Stimulated activated CD8-positive, alpha-beta memory T cell treated with anti-CD3 and anti-CD28 coated beads, Interleukin-4, amount 100 ng/mL, for 4 hours (primary cell): ENCODE results near the gene OPHN1.
"Not testable (repeated sequence)": the region's sequence is repeated elsewhere in the genome, so short reads cannot be mapped to it uniquely, and the experiment has no call there.

Experiments used
- DNase-seq, 2 donors: peaks; one replicate each; pipeline ENCODE4 v3.0.0-alpha.2; 2020; ENCODE audit warnings: low read depth in 2 of 2, low spot score in 1 of 2

OPHN1 gene

DNA sequence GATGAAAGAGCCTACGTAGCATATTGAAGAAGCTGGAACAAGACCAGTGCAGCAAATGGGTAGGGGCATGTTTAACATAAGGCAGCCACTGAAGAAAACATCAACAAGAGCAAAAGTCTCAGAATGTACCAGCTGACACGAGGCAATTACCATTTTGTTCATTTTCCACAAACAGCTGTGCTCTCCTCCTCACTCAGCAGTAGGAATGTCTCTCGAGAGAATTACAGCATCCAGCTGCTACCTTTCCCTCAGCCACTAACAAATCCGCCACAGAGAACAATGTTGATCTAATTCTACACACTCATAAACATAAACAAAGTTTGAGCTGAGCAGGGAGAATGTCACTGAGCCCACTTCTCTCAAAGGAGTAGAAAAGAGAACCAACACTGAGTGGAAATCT, 68.0 kb downstream of the OPHN1 start:
- no peak for DNase-seq

DNA sequence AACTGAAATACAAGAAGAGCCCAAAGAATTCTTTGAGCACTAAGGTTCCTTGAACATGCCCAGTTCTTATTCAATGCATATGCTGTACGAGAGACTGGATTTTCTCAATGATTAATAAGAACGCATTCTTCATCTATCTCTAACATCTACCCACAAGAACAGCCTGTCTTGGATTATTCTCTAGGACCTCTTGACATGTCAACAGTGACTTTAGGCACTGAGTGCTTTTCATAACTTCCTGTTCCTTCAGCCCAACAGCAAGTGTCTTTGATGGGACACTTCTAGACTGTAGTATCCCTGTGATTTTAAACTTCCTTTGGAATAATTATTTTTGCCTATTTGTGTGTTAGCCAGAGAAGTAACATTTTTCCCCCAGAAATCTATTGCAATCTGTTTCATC, 69.3 kb downstream of the OPHN1 start:
- DNase-seq, result no peak

DNA sequence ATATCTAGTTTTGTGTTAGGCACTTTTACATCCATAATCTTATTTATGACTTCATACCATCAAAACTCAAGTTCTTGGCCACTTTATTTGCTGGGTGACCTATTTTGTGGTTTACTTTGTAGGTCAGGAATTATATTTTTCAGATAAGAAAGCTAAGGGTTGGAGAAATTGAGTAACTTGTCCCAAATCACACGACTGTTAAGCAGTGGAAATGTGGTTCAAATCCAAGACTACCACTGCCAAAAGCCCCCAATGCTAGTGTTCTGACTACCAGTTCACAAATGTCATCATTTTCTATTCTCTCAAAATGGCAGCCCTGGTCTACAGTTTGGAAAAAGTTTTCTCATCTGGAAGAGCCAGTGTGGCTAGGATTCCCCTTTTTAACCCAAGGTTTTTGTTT, 74.6 kb downstream of the OPHN1 start:
- DNase-seq, result no peak

DNA sequence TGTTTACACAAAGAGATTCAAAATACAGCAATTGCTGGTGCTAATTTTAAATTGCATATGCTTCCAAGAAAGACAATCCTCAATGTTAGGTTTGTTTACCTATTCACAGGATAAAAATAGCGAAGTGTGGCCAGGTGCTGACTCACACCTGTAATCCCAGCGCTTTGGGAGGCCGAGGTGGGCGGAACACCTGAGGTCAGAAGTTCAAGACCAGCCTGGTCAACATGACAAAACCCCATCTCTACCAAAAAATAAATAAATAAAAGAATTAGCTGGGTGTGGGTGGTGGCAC, 77.7 kb downstream of the OPHN1 start:
- DNase-seq, result no peak

DNA sequence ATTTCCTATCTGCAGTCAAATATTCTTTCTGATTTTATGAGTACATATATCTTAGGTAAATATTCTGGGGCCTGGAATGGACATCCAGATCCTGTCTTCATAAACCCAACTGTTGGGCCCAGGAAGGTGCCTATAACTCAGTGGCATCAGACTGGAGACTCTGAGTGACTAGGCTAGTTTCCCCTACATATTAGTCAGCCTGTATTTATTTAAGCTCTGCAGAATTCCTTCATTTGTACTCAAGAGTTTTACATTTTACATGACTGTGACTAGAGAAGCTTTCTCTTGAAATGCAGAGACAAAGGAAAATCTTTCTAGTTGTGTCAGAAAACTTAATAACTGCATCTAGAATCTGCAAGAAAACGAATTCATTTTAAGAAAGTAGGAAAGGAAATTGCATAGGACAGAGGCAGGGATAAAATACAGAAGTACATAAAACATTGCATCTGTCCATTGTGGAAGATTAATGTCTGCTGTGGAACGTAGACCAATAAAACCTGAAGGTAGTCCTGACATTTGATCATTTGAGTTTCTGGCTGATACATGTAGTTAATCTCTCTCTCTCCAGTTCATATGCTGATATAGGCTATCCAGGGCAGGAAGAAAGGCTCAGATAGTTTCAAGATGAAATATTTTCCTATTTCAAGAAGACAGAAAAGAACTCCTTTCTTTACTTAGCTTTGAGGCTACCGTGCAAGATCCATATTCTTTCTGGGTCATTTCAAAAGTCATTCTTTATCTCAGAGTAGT, 78.2 kb downstream of the OPHN1 start:
- no peak for DNase-seq

DNA sequence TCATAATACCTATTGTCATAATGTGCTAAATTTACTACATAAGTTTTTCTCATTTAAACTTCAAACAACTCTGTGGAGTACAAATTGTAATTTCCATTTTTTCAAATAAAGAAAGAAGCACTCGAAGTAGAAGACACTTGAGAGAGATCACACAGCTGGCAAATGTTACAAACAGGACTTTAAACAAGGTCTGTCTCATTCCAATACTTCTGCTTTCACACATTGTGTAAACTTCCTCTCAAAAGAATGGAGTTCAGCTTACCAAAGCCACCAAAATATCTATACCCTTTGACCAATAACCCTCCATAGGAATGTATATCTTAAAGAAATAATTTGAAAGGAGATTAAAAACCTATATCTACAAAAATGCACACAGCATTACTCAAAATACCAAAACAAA, 88.3 kb downstream of the OPHN1 start:
- DNase-seq, result no peak

DNA sequence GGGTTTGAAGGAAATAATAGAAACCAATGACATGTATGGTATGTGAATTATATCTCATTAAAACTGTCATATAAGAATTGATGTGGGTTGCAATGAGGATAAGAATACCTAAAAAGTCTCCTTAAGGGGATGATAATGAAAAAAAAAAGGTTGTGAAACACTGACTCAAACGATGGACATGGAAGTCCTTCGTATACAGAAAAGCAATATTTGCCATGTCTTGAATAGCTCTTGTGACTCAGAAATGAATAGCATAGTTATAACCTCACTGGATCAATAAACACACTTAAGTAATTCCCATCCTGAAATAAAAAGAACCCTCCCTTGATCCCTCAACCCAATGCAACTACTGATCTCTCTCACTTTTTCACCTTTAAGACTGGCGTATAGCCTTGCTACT, 89.7 kb downstream of the OPHN1 start:
- no peak for DNase-seq

DNA sequence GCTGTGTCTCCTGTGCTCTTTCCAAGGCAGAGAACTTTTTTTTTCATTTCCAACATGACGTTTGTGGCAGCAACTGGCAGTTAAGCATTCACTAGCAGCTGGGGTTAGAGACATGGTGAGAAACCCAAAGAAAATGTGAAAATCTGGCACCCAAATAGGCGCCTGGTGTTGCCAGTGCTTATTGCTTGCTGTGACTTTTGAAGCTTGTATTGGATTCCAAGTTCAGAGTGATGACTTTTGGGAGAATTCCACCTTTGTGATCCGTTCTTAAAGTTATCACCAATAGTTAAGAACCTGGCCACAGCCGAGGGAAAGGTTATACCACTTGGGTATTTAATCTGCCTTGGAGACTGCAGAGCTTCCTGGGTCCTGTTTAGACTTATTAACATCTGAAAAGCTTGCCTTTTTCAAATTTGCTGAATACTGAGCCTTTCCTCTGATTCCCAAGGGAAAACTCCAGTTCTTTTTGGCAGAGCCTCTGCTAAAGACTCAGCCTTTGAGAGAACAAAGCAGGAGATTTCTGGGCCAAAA, 101.0 kb downstream of the OPHN1 start:
- no peak for DNase-seq

DNA sequence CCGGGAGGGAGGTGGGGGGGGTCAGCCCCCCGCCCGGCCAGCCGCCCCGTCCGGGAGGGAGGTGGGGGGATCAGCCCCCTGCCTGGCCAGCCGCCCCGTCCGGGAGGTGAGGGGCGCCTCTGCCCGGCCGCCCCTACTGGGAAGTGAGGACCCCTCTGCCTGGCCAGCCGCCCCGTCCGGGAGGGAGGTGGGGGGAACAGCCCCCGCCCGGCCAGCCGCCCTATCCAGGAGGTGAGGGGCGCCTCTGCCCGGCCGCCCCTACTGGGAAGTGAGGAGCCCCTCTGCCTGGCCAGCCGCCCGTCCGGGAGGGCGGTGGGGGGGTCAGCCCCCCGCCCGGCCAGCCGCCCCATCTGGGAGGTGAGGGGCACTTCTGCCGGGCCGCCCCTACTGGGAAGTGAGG, 106.5 kb downstream of the OPHN1 start:
- not testable (repeated sequence) for DNase-seq

DNA sequence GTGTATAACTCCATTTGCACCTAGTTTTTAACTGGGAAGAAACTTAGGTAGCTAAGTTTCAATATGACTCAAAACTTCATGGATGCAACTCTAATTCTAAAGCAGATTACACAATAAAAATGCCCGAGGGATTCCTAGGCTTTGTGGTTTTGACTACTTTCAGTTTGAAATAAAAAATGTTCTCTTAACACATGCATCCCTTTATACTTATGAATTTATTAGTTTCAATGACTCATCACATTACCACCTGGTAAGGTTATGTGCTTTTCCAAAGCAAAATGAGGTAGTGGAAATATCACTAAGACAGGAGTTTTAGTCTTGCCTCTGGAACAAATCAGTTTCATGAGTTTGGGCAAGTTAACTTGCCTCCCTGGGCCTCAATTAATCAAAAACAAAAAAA, 125.5 kb downstream of the OPHN1 start:
- no peak for DNase-seq

DNA sequence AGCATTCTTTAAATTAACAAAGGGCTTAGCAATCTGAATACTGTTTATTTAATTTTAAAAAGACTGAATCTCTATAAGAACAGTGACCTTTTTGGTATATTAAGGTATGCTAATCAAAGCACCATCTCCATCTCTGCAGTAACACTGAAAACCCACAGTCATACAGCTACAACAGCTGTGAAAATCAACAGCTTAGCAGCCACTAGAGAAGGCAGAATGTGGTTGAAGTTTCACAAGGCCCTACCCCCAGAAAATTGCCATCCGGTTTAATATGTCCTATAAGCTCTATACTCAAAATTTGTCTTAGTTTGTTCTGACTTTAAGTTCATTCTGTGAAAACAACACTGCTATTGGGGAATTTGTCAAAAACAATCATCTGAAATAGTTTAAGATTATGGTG, 128.7 kb downstream of the OPHN1 start:
- no peak for DNase-seq

DNA sequence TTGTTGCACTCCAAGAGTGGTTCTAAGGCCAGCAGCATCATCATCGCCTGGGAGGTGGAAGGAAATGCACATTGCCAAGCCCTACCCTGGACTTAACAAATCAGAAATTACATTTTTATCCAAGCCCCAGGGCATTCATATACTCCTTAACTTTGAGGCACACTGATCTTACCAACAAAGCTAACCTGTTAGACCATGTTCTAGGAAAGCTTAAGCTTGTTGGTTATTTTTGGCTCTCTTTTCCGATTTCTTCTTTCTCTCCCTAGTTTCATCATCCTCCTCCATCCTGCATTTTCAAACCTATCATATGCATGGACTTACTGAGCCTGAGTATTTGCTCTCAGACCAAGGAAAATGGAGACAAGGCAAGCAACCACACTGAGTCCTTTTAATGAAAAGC, 133.4 kb downstream of the OPHN1 start:
- no peak for DNase-seq

DNA sequence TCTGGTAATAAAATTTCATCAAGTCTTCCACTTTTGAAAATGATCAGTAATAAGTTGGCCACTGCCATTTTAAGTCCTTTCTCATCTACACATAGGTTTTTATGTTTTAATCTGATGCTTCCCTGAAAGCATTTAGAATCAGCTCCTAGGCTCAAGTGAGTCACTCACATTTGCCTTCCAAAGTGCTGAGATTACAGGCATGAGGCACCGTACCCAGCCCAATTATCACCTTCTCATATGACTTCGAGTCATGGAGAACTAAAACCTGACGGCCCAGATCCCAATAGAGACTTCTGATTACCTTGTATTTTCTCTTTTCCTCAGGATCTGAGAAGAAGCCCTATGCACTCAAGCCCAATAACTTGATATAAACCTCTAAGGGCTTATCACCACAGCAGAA, 140.8 kb downstream of the OPHN1 start:
- no peak for DNase-seq

DNA sequence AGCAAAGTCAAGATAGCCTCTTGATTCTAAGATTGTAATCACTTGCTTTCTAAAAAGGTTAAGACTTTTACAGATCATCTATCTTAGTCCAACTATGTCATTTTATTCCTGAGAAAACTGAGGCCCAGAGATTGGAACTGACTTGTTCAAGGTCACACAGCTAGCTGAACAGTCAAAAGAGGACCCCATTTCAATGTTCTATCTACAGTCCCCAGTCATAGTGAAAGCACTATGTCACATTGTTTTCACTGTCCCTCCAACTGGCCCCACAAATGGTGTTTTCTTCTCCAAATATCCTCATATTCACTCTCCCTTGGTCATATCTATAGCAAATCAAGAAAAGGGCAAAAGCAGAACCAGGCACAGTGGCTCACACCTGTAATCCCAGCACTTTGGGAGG, 145.2 kb downstream of the OPHN1 start:
- no peak for DNase-seq

DNA sequence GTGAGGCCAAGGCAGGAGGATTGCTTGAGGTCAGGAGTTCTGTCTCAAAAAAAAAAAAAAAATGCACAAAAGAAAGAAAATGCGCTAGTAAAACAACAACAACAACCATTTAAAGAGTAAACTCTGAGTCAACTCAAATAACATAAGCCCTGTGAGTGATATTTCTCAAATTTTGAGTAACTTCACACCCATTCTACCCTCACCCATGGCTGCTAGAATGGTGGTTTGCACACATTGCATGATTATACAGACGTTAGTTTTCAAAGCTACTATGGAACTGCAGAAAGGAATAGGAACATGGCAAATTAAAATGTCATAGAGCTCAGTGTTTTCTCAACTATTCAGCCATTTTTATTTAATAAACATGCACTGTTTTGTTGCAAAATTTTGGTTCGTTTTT, 145.9 kb downstream of the OPHN1 start:
- no peak for DNase-seq

DNA sequence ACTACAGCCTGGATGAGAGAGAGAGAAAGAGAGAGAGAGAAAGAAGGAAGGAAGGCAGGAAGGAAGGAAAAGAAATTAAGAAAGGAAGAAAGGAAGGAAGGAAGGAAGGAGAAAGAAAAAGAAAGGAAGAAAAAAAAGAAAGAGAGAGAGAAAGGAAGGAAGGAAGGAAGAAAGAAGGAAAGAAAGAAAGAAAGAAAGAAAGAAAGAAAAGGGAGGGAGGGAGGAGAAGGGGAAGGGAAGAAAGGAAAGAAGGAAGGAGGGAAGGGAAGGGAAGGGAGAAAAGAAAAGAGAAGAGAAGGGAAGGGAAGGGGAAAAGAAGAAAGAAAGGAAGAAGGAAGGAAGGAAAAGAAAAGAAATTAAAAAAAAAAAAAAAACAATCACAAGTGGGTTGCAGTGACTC, 146.3 kb downstream of the OPHN1 start:
- no peak for DNase-seq

DNA sequence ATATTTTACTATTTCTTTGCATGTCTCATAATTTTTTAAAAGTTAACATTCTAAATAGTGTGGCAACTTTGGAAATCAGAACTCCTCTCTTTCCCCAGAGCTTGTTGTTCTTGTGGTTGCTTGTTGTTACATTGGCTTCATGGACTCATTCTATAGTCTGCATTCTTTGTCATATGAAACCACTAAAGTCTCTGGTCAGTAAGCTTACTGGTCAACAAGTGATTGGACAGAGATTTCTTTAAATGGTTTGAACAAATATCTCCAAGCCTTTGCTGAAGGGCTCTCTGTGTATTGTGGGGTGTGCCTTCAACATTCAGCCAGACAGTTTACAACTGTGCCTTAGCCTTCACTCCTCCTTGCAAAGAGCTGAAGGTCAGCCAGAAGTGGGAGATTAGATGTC, 147.2 kb downstream of the OPHN1 start:
- DNase-seq, result no peak

DNA sequence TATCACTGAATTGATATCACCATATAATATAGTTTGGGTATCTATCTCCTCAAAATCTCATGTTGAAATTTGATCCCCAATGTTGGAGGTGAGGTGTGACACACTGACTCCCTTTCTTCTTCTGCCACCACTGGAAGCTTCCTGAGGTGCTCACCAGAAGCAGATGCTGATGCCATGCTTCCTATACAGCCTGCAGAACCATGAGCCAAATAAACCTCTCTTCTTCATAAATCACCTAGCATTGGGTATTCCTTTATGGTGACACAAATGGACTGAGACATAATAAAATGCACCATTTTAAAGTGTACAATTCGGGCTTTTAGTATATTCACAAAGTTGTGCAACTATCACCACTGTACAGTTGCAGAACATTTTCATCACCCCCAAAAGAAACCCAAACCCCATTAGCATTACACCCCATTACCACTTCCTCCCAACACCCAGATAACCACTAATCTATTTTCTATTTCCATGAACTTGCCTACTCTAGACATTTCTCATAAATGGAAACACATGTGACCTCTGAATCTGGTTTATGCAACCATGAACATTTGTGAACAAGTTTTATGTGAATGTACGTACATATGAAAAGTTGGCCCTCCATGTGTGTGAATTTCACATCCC, 148.9 kb downstream of the OPHN1 start:
- DNase-seq, result no peak

DNA sequence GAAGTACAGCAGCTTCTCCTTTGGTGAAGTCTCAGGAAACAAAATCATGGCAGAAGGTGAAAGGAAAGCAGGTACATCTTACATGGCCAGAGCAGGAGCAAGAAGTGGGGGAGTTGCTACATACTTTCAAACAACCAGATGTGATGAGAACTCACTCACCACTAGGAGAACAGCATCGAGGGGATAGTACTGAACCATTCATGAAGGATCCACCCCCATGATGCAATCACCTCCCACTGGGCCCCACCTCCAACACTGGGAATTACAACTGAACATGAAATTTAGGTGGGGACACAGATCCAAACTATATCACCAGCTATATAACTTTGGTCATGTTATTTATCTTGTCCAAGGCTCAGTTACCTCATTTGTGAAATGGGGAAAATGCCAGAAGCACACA, 159.4 kb downstream of the OPHN1 start:
- DNase-seq, result no peak

DNA sequence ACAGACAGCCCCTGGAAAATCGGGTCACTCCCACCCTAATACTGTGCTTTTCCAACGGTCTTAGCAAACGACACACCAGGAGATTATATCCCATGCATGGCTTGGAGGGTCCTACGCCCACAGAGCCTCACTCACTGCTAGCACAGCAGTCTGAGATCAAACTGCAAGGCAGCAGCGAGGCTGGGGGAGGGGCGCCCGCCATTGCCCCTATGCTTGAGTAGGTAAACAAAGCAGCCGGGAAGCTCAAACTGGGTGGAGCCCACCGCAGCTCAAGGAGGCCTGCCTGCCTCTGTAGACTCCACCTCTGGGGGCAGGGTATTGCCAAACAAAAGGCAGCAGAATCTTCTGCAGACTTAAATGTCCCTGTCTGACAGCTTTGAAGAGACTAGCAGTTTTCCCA, 168.5 kb downstream of the OPHN1 start:
- DNase-seq, result not testable (repeated sequence)

DNA sequence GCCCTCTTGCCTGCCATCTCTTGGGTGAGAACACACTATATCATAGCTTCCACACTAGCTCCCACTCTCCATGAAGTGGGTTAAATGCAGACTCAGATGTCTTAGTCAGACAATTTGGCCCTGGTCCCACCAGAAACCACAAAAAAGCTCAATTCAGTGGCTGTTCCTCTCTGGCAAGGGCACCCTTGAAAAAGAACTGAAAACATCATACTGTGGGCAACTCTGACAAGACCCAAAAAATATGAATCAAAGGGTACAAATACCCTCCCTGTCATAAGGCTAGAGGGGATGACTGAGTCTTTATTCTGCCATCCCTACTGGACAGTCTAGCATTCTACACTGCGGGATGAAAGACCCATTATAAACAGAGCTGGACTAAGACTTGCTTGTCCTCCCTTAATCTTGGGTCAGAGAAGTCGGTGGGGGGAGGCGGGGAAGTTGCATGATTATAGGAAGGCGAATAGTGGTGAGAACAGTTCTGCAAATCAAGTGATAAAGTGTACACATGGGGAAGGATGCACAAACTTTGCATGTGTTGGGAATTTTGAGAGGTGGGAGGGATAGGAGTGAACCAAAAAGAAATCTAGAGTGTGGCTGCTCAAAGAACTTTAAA, 172.1 kb downstream of the OPHN1 start:
- DNase-seq, result no peak

DNA sequence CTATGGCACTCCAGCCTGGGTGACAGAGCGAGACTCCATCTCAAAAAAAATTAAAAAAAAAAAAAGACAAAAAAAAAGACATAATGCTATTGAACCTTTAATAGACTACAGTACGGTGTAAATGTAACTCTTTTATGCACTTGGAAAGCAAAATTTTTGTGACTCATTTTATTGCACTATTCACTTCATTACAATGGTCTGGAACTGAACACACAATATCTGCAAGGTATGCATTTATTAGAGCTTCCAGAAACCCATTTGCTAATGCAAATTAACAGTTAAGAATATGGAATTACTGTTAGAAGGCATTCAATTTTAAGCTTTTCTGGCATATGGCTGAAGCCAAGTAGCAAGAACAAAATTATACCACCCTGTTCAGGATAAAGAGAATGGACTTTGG, 176.3 kb downstream of the OPHN1 start:
- no peak for DNase-seq
